Ovary (tissue), 3 donors: Measurements from ENCODE around the gene TPH2.

Experiments used
- EP300 ChIP-seq: sonication (generic); formaldehyde crosslinking; IDR thresholded peaks from one replicate; pipeline ENCODE4 v1.6.1; 2017; ENCODE audit warnings: antibody characterized with exemption
- POLR2A ChIP-seq: fragments of 450-650 bp; IDR thresholded peaks from one replicate; pipeline ENCODE4 v1.6.1; 2017; ENCODE audit warnings: antibody characterized with exemption, mild to moderate bottlenecking, moderate library complexity
- TF ChIP-seq, protein P1 (sequence below), 3 donors: fragments of 450-650 bp in 2 of 3; fragments of 200-600 bp in 1 of 3; IDR thresholded peaks; one replicate each; pipeline versions ENCODE4 v1.5.1 to v1.8.0; 2016 to 2022; ENCODE audit warnings: antibody characterized with exemption in 3 of 3, mild to moderate bottlenecking in 1 of 3
- donor health status: DM: no; HTN: no; CAD: no.

DNA sequence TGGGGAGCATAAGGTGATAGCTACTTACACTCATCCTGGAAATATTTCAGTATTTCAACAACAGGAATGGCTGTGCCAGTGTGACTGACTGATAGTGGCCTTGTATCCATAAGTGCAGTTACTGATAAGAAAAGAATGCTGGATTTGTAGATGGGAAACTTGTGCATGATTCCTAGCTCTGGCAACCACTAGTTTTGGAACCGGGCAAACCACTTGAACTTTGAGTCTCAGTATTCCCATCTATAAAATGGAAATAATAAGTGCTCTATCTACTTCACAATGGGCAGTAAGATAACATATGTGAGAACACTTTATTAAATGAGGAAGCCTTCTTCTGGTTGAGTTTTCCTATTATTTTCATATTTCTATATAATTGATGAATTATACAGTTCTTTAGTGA is 77.2 kb downstream of the TPH2 start:
- TF ChIP-seq, protein P1, sequence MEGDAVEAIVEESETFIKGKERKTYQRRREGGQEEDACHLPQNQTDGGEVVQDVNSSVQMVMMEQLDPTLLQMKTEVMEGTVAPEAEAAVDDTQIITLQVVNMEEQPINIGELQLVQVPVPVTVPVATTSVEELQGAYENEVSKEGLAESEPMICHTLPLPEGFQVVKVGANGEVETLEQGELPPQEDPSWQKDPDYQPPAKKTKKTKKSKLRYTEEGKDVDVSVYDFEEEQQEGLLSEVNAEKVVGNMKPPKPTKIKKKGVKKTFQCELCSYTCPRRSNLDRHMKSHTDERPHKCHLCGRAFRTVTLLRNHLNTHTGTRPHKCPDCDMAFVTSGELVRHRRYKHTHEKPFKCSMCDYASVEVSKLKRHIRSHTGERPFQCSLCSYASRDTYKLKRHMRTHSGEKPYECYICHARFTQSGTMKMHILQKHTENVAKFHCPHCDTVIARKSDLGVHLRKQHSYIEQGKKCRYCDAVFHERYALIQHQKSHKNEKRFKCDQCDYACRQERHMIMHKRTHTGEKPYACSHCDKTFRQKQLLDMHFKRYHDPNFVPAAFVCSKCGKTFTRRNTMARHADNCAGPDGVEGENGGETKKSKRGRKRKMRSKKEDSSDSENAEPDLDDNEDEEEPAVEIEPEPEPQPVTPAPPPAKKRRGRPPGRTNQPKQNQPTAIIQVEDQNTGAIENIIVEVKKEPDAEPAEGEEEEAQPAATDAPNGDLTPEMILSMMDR (IDR thresholded peaks at IDR 0.05), result no peak
- TF ChIP-seq POLR2A (no peak), EP300 (no peak)
